ENCODE results near the gene RIOK1. TPM values are rescaled to one million over a fixed set of nuclear protein-coding genes. Genes with fewer than 3 reads are reported as not detected.
"Not testable (repeated sequence)": the region's sequence is repeated elsewhere in the genome, so short reads cannot be mapped to it uniquely, and the experiment has no call there.

The RIOK1 gene
- 17.5 and 19.1 TPM in 2 replicates for total RNA-seq (2014; rRNA removed)
- 7.5 TPM for polyA plus RNA-seq (2012)

- peak; percentile 95 for DNase-seq (ENCODE audit: low read depth)
Observed at GRCh38 chr6:7389451-7390225, at the start of gene RIOK1, which contains the start of gene CAGE1. RIOK1 (plus strand) TSS chr6:7389808; CDS start chr6:7390003, 195 bp downstream. CAGE1 (minus strand) TSS chr6:7389742; CDS start chr6:7387173, 2,569 bp downstream.

GRCh38 chr6:7341271-7341670 lies 48.3 kb upstream of the RIOK1 start:
- no peak for DNase-seq (ENCODE audit: low read depth)

GRCh38 chr6:7341989-7342742 lies 47.4 kb upstream of the RIOK1 start:
- DNase-seq (ENCODE audit: low read depth), result peak; percentile 61

GRCh38 chr6:7343546-7344475 lies 45.8 kb upstream of the RIOK1 start:
- no peak for DNase-seq (ENCODE audit: low read depth)

- DNase-seq (ENCODE audit: low read depth), result not testable (repeated sequence)
Observed at GRCh38 chr6:7344773-7345450, 44.7 kb upstream of the RIOK1 start.

GRCh38 chr6:7347551-7347997 lies 42.0 kb upstream of the RIOK1 start:
- DNase-seq (ENCODE audit: low read depth), result not testable (repeated sequence)

GRCh38 chr6:7350591-7350990 lies 39.0 kb upstream of the RIOK1 start:
- not testable (repeated sequence) for DNase-seq (ENCODE audit: low read depth)

- DNase-seq (ENCODE audit: low read depth), result not testable (repeated sequence)
Observed at GRCh38 chr6:7351916-7352315, 37.7 kb upstream of the RIOK1 start.

GRCh38 chr6:7367408-7367807 lies 22.2 kb upstream of the RIOK1 start:
- no peak for DNase-seq (ENCODE audit: low read depth)

- DNase-seq (ENCODE audit: low read depth), result no peak
Observed at GRCh38 chr6:7373739-7374138, 15.9 kb upstream of the RIOK1 start.

- DNase-seq (ENCODE audit: low read depth), result no peak
Observed at GRCh38 chr6:7377961-7378360, 11.6 kb upstream of the RIOK1 start.

- DNase-seq (ENCODE audit: low read depth), result no peak
Observed at GRCh38 chr6:7378740-7379139, 10.9 kb upstream of the RIOK1 start.

GRCh38 chr6:7381092-7381491 lies 8.5 kb upstream of the RIOK1 start:
- DNase-seq (ENCODE audit: low read depth), result no peak

GRCh38 chr6:7389162-7389450 lies 502 bp upstream of the RIOK1 start:
- no peak for DNase-seq (ENCODE audit: low read depth)

GRCh38 chr6:7390226-7390878 lies 744 bp downstream of the RIOK1 start:
- DNase-seq (ENCODE audit: low read depth), result no peak

GRCh38 chr6:7391151-7391550 lies 1.5 kb downstream of the RIOK1 start:
- DNase-seq (ENCODE audit: low read depth), result no peak

- no peak for DNase-seq (ENCODE audit: low read depth)
Observed at GRCh38 chr6:7392402-7392801, 2.8 kb downstream of the RIOK1 start.

- DNase-seq (ENCODE audit: low read depth), result peak; percentile 18
Observed at GRCh38 chr6:7401075-7401474, 11.5 kb downstream of the RIOK1 start.

- no peak for DNase-seq (ENCODE audit: low read depth)
Observed at GRCh38 chr6:7402716-7403115, 13.1 kb downstream of the RIOK1 start.

GRCh38 chr6:7404546-7404945 lies 14.9 kb downstream of the RIOK1 start:
- DNase-seq (ENCODE audit: low read depth), result no peak

- DNase-seq (ENCODE audit: low read depth), result no peak
Observed at GRCh38 chr6:7406743-7407142, 17.1 kb downstream of the RIOK1 start.
